DMS79 (cell line): ENCODE measurements around the gene MPRIP.

Experiments
- DNase-seq: peaks from one replicate; lab custom pipeline; 2025; lab: John Stamatoyannopoulos, UW

The MPRIP gene

GRCh38 chr17:17050346-17051345 is 8.4 kb downstream of the MPRIP start:
- no peak for DNase-seq

- no peak for DNase-seq
Observed at GRCh38 chr17:17051380-17051779, 9.1 kb downstream of the MPRIP start.

GRCh38 chr17:17051791-17052461 is 9.7 kb downstream of the MPRIP start:
- DNase-seq = no peak

GRCh38 chr17:17052462-17053221 is 10.4 kb downstream of the MPRIP start:
- no peak for DNase-seq

- no peak for DNase-seq
Observed at GRCh38 chr17:17053446-17054379, 11.5 kb downstream of the MPRIP start.

- DNase-seq = no peak
Observed at GRCh38 chr17:17054636-17055035, 12.4 kb downstream of the MPRIP start.

GRCh38 chr17:17055286-17056155 is 13.3 kb downstream of the MPRIP start:
- DNase-seq = no peak

- no peak for DNase-seq
Observed at GRCh38 chr17:17056156-17056539, 13.9 kb downstream of the MPRIP start.

- no peak for DNase-seq
Observed at GRCh38 chr17:17057057-17057551, 14.8 kb downstream of the MPRIP start.

- no peak for DNase-seq
Observed at GRCh38 chr17:17058304-17058703, 16.0 kb downstream of the MPRIP start.

GRCh38 chr17:17059301-17059890 is 17.1 kb downstream of the MPRIP start:
- DNase-seq = no peak

GRCh38 chr17:17060001-17060922 is 18.0 kb downstream of the MPRIP start:
- DNase-seq = no peak

GRCh38 chr17:17060930-17061329 is 18.7 kb downstream of the MPRIP start:
- DNase-seq = no peak

- no peak for DNase-seq
Observed at GRCh38 chr17:17061516-17061915, 19.3 kb downstream of the MPRIP start.

GRCh38 chr17:17062356-17062755 is 20.1 kb downstream of the MPRIP start:
- DNase-seq = no peak

GRCh38 chr17:17062866-17063265 is 20.6 kb downstream of the MPRIP start:
- DNase-seq = no peak

GRCh38 chr17:17063546-17064122 is 21.4 kb downstream of the MPRIP start:
- no peak for DNase-seq

- no peak for DNase-seq
Observed at GRCh38 chr17:17064322-17064721, 22.1 kb downstream of the MPRIP start.
